Mucosa of stomach (tissue), 1 donor: ENCODE data around the gene PIP4K2C.
A peak's percentile ranks its signal among the peaks of the same experiment; 100 is the strongest.
"Not testable (repeated sequence)": the region's sequence is repeated elsewhere in the genome, so short reads cannot be mapped to it uniquely, and the experiment has no call there.

Experiments used
- H3K27me3 ChIP-seq: one replicate; pipeline ENCODE4 v1.7.0; 2013; ENCODE audit warnings: mild to moderate bottlenecking, low read length; ENCODE audit not compliant: control insufficient read depth, insufficient read depth
- H3K36me3 ChIP-seq: one replicate; pipeline ENCODE4 v1.7.0; 2013; ENCODE audit warnings: low read length; ENCODE audit not compliant: control insufficient read depth, insufficient read depth
- H3K4me1 ChIP-seq: one replicate; pipeline ENCODE4 v1.7.0; 2013; ENCODE audit warnings: mild to moderate bottlenecking, low read length; ENCODE audit not compliant: control insufficient read depth, insufficient read depth
- H3K4me3 ChIP-seq: one replicate; pipeline ENCODE4 v1.7.0; 2013; ENCODE audit warnings: low read length
- H3K9ac ChIP-seq: one replicate; pipeline ENCODE4 v1.7.0; 2013; ENCODE audit warnings: mild to moderate bottlenecking, low read length, moderate library complexity
- H3K9me3 ChIP-seq: one replicate; pipeline ENCODE4 v1.7.0; 2013; ENCODE audit warnings: mild to moderate bottlenecking, low read length, moderate library complexity; ENCODE audit not compliant: control insufficient read depth
- donor health status: Pancreatic carcinoma.

PIP4K2C gene

GRCh38 chr12:57614948-57615500 lies 24.0 kb downstream of the PIP4K2C start:
- H3K27me3 ChIP-seq, result peaks cover 89% of the 10 kb centered on the region
- H3K4me3 ChIP-seq, result no peak overlapping the region
- H3K36me3 ChIP-seq, result no peaks in the 10 kb centered on the region
- no peak overlapping the region for H3K9ac ChIP-seq
- H3K4me1 ChIP-seq, result peaks cover 21% of the 10 kb centered on the region
- H3K9me3 ChIP-seq, result no peaks in the 10 kb centered on the region

- peaks cover 89% of the 10 kb centered on the region for H3K27me3 ChIP-seq
- peaks cover 17% of the 10 kb centered on the region for H3K4me1 ChIP-seq
- no peaks in the 10 kb centered on the region for H3K36me3 ChIP-seq
These were observed 24.6 kb downstream of the PIP4K2C start for GRCh38 chr12:57615637-57616036.

GRCh38 chr12:57616383-57617101 lies 25.6 kb downstream of the PIP4K2C start:
- H3K9me3 ChIP-seq, result no peaks in the 10 kb centered on the region
- H3K4me3 ChIP-seq, result no peak overlapping the region
- H3K4me1 ChIP-seq, result peaks cover 18% of the 10 kb centered on the region
- peaks cover 89% of the 10 kb centered on the region for H3K27me3 ChIP-seq
- H3K36me3 ChIP-seq, result no peaks in the 10 kb centered on the region
- no peak overlapping the region for H3K9ac ChIP-seq

More at GRCh38 chr12:57615637-57616036, 24.6 kb downstream of the PIP4K2C start:
- Histone ChIP-seq H3K9ac (no peak overlapping the region), H3K9me3 (no peaks in the 10 kb centered on the region), H3K4me3 (no peak overlapping the region)

- H3K4me1 ChIP-seq, result peaks cover 25% of the 10 kb centered on the region
- H3K9me3 ChIP-seq, result no peaks in the 10 kb centered on the region
- H3K4me3 ChIP-seq, result no peak overlapping the region
- H3K27me3 ChIP-seq, result peaks cover 90% of the 10 kb centered on the region
- no peaks in the 10 kb centered on the region for H3K36me3 ChIP-seq
- H3K9ac ChIP-seq, result no peak overlapping the region
These were observed 26.9 kb downstream of the PIP4K2C start for GRCh38 chr12:57617942-57618341.

GRCh38 chr12:57618431-57618830 lies 27.4 kb downstream of the PIP4K2C start:
- not testable (repeated sequence) for H3K9me3 ChIP-seq, H3K9ac ChIP-seq, H3K4me3 ChIP-seq, H3K36me3 ChIP-seq
- Histone ChIP-seq H3K27me3 (peaks cover 90% of the 10 kb centered on the region), H3K4me1 (peaks cover 25% of the 10 kb centered on the region)

GRCh38 chr12:57618966-57619433 lies 28.0 kb downstream of the PIP4K2C start:
- Histone ChIP-seq H3K9me3 (no peaks in the 10 kb centered on the region), H3K4me3 (no peak overlapping the region), H3K27me3 (peaks cover 90% of the 10 kb centered on the region), H3K36me3 (no peaks in the 10 kb centered on the region), H3K9ac (no peak overlapping the region), H3K4me1 (peaks cover 25% of the 10 kb centered on the region)

GRCh38 chr12:57619434-57620244 lies 28.6 kb downstream of the PIP4K2C start:
- Histone ChIP-seq H3K4me1 (peaks cover 25% of the 10 kb centered on the region), H3K27me3 (peaks cover 91% of the 10 kb centered on the region), H3K9me3 (no peaks in the 10 kb centered on the region), H3K36me3 (no peaks in the 10 kb centered on the region), H3K9ac (no peak overlapping the region), H3K4me3 (no peak overlapping the region)

- no peaks in the 10 kb centered on the region for H3K36me3 ChIP-seq
These were observed 29.4 kb downstream of the PIP4K2C start for GRCh38 chr12:57620245-57620935.

GRCh38 chr12:57620936-57621496 lies 30.0 kb downstream of the PIP4K2C start:
- Histone ChIP-seq H3K9me3 (no peaks in the 10 kb centered on the region), H3K4me1 (peaks cover 25% of the 10 kb centered on the region), H3K36me3 (no peaks in the 10 kb centered on the region), H3K27me3 (peaks cover 96% of the 10 kb centered on the region), H3K4me3 (peak overlapping the region; percentile 15), H3K9ac (peak overlapping the region; percentile 6)

More at GRCh38 chr12:57620245-57620935, 29.4 kb downstream of the PIP4K2C start:
- no peaks in the 10 kb centered on the region for H3K9me3 ChIP-seq
- no peak overlapping the region for H3K4me3 ChIP-seq
- peaks cover 25% of the 10 kb centered on the region for H3K4me1 ChIP-seq
- peaks cover 91% of the 10 kb centered on the region for H3K27me3 ChIP-seq
- H3K9ac ChIP-seq, result no peak overlapping the region

- H3K4me1 ChIP-seq, result peaks cover 25% of the 10 kb centered on the region
- H3K9ac ChIP-seq, result peak overlapping the region; percentile 6
- no peaks in the 10 kb centered on the region for H3K9me3 ChIP-seq
- H3K27me3 ChIP-seq, result peaks cover 97% of the 10 kb centered on the region
- no peaks in the 10 kb centered on the region for H3K36me3 ChIP-seq
- H3K4me3 ChIP-seq, result peak overlapping the region; percentile 15
These were observed 30.7 kb downstream of the PIP4K2C start for GRCh38 chr12:57621497-57622292.
